Measurements from ENCODE around the gene EXD1. TPM values are rescaled to one million over a fixed set of nuclear protein-coding genes. Genes with fewer than 3 reads are reported as not detected.

Gene EXD1
- total and polyA plus RNA-seq, 9 of the 15 experiments (the other 6 are each of a cell fraction or from before 2014, with no cell fraction given), result not detected

DNA sequence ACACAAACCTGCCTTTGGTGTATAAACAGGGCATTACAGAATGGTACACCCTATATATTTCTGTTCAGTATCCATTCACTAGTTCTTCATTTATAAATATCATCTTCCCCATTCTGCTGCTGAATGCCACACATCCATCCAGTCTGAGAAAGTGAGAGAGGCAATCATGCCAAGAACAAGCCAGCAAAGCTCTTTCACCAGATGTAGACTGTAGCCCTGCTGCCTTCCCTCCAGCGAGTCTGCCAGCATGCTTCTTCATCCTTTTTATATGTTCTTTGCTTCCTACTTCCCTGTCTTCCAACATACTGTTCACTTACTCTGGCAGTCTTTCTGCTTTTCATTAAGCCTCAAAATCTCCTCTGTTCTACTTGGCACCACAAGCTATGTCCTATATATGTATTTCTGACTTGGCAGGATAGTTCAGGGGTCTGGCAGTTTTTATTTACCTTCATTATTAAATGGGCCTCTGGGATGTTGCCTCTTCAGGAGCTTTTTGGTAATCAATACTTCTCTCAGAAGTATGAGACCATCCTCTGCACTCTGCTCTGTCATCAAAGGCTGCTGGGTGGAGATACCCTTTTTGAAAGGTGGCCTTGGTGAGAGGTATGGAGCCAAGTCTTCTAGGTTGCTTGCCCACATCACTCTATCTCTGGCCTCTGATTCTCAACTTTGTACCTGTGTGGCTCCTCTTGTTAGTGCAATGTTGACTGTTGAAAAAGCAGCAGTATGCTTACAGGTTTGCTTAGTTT is 49.2 kb upstream of the EXD1 start:
- POLR2A ChIA-PET, result no interaction called here
- Histone ChIP-seq H3K27ac (ENCODE audit: extremely low read depth, low read depth, low read length) (no peak overlapping the region), H3K9ac (ENCODE audit: insufficient read depth in 1 of 2, low read depth in 2 of 2, low read length in 2 of 2) (no peak overlapping the region), H2AFZ (ENCODE audit: low read depth, low read length) (no peak overlapping the region), H3K4me2 (ENCODE audit: insufficient read depth, low read length) (no peak overlapping the region), H3K36me3 (ENCODE audit: control insufficient read depth, insufficient read depth, low read length) (peaks cover 44% of the 10 kb centered on the region; the same call in 2 of the 3 replicates), H3K4me3 (no peak overlapping the region), H3K4me1 (replicated peaks in 1 of 2; ENCODE audit: control insufficient read depth in 2 of 2, insufficient read depth in 2 of 2, low read length in 2 of 2) (peaks cover 4 to 9% of the 10 kb centered on the region in 2 experiments; a peak in 3 of 5 replicates), H3K79me2 (ENCODE audit: control insufficient read depth, insufficient read depth, low read length) (peaks cover 13% of the 10 kb centered on the region), H3K9me3 (replicated peaks; ENCODE audit: control insufficient read depth, insufficient read depth, low read depth, low read length) (no peaks in the 10 kb centered on the region), H3K9me1 (ENCODE audit: control insufficient read depth, insufficient read depth, low read length) (no peaks in the 10 kb centered on the region), H4K20me1 (replicated peaks; ENCODE audit: control insufficient read depth, insufficient read depth, low read length) (no peaks in the 10 kb centered on the region), H3K27me3 (ENCODE audit: control insufficient read depth in 2 of 2, insufficient read depth in 2 of 2, low read length in 2 of 2) (no peaks in the 10 kb centered on the region)
- BruUV-seq (replicated peaks), result no TSS peak
- WGBS (ENCODE audit: insufficient coverage, low coverage, missing lambda C conversion rate), result 64% methylated on average over 1 of the region's 1 CpG
- intact Hi-C loops (cut with micrococcal nuclease), result loop anchor here (5.0 kb wide), 1 partner anchor 53 kb away; the partner anchor contains the start of genes NUSAP1 and OIP5
- DNase-seq (ENCODE audit: extremely low read depth in 1 of 4, low spot score in 3 of 4), result no peak
- TF ChIP-seq RBM34 (IDR thresholded peaks at IDR 0.05; ENCODE audit: borderline replicate concordance, insufficient read depth, low read length) (no peak), ZNF764 (CRISPR knock-in tag; IDR thresholded peaks at IDR 0.05; ENCODE audit: low read depth) (no peak), CBX8 (IDR thresholded peaks at IDR 0.05; ENCODE audit: borderline replicate concordance, extremely low read depth, low read depth, low read length, poor library complexity, severe bottlenecking) (no peak), HDAC1 (IDR thresholded peaks at IDR 0.05) (no peak), CBX5 (IDR thresholded peaks at IDR 0.05; ENCODE audit: borderline replicate concordance, low read depth) (no peak), NUFIP1 (IDR thresholded peaks at IDR 0.05; ENCODE audit: partially characterized antibody) (no peak)
- TF ChIP-seq, protein P1, sequence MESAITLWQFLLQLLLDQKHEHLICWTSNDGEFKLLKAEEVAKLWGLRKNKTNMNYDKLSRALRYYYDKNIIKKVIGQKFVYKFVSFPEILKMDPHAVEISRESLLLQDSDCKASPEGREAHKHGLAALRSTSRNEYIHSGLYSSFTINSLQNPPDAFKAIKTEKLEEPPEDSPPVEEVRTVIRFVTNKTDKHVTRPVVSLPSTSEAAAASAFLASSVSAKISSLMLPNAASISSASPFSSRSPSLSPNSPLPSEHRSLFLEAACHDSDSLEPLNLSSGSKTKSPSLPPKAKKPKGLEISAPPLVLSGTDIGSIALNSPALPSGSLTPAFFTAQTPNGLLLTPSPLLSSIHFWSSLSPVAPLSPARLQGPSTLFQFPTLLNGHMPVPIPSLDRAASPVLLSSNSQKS (CRISPR knock-in tag; IDR thresholded peaks at IDR 0.05), result no peak
- TF ChIP-seq, protein P2, sequence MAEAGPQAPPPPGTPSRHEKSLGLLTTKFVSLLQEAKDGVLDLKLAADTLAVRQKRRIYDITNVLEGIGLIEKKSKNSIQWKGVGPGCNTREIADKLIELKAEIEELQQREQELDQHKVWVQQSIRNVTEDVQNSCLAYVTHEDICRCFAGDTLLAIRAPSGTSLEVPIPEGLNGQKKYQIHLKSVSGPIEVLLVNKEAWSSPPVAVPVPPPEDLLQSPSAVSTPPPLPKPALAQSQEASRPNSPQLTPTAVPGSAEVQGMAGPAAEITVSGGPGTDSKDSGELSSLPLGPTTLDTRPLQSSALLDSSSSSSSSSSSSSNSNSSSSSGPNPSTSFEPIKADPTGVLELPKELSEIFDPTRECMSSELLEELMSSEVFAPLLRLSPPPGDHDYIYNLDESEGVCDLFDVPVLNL (CRISPR knock-in tag; IDR thresholded peaks at IDR 0.05; ENCODE audit: low read depth), result no peak
- CTCF ChIA-PET (ENCODE audit: low intra/inter-chr PET ratio), result no interaction called here
- FAIRE-seq, result no peak
- no peak for ATAC-seq
- in situ Hi-C loops (cut with MboI), result no loop called here

Data from K562 (cell line).